Cardiac fibroblast (primary cell): ENCODE data around the gene ANKRD61.

ENCODE experiments used
- DNase-seq, 2 donors: peaks; one replicate each; pipeline versions ENCODE4 v3.0.0 to v3.0.0-alpha.2; 2010; ENCODE audit warnings: low read depth in 2 of 2
- H3K4me3 ChIP-seq, 2 donors: replicated peaks in 1 of 2; 1 replicate in 1 of 2; 2 replicates in 1 of 2; pipeline ENCODE4 v1.5.1; 2011; ENCODE audit warnings: low read depth in 2 of 2, low read length in 2 of 2, mild to moderate bottlenecking in 2 of 2, moderate library complexity in 1 of 2
- CTCF ChIP-seq: IDR thresholded peaks from one replicate; pipeline ENCODE4 v1.5.1; 2011; ENCODE audit warnings: low read depth, mild to moderate bottlenecking, low read length, inconsistent platforms

Gene ANKRD61

GRCh38 chr7:6026011-6026819 is 5.0 kb upstream of the ANKRD61 start:
- peak; percentile 36 to 58 for DNase-seq
- H3K4me3 ChIP-seq: no peak overlapping the region
- TF ChIP-seq CTCF: peak; percentile 45

GRCh38 chr7:6026820-6027311 is 4.3 kb upstream of the ANKRD61 start:
- no peak overlapping the region for H3K4me3 ChIP-seq
- no peak for TF ChIP-seq CTCF
- DNase-seq: no peak

- DNase-seq: no peak
- TF ChIP-seq CTCF: no peak
- H3K4me3 ChIP-seq: no peak overlapping the region
These were observed 3.3 kb upstream of the ANKRD61 start for GRCh38 chr7:6027806-6028365.

GRCh38 chr7:6028563-6028962 is 2.6 kb upstream of the ANKRD61 start:
- no peak for TF ChIP-seq CTCF
- no peak for DNase-seq
- no peak overlapping the region for H3K4me3 ChIP-seq

- TF ChIP-seq CTCF: no peak
- H3K4me3 ChIP-seq: no peak overlapping the region
- no peak for DNase-seq
These were observed 391 bp downstream of the ANKRD61 start for GRCh38 chr7:6031567-6031966.

- DNase-seq: no peak
- no peak overlapping the region for H3K4me3 ChIP-seq
- no peak for TF ChIP-seq CTCF
These were observed 991 bp downstream of the ANKRD61 start for GRCh38 chr7:6032167-6032566.
